ENCODE results near the gene RBMY1E.
"Not testable (repeated sequence)": the region's sequence is repeated elsewhere in the genome, so short reads cannot be mapped to it uniquely, and the experiment has no call there.

Gene RBMY1E

GRCh38 chrY:21917932-21918331 lies at the start of gene RBMY1E:
Gene RBMY1E (minus strand): TSS chrY:21918032. CDS start chrY:21916054, 1,978 bp downstream.
- H3K9ac ChIP-seq (ENCODE audit: low read depth, low read length); H3K4me1 ChIP-seq (ENCODE audit: insufficient read depth, low read length); H3K4me3 ChIP-seq (ENCODE audit: low read length); H3K27ac ChIP-seq (ENCODE audit: low read length); H3K36me3 ChIP-seq (ENCODE audit: insufficient read depth, low read depth, low read length); H3K27me3 ChIP-seq (ENCODE audit: insufficient read depth, low read length); H3K9me3 ChIP-seq (ENCODE audit: insufficient read depth, low read depth, low read length): not testable (repeated sequence)

GRCh38 chrY:21894426-21894825 lies 23.4 kb downstream of the RBMY1E start, which contains the start of gene RBMY1D:
Gene RBMY1D (minus strand): TSS chrY:21894526. CDS start chrY:21892513, 2,013 bp downstream.
- not testable (repeated sequence) for H3K27me3 ChIP-seq (ENCODE audit: insufficient read depth, low read length); H3K4me1 ChIP-seq (ENCODE audit: insufficient read depth, low read length); H3K27ac ChIP-seq (ENCODE audit: low read length); H3K9me3 ChIP-seq (ENCODE audit: insufficient read depth, low read depth, low read length); H3K9ac ChIP-seq (ENCODE audit: low read depth, low read length); H3K36me3 ChIP-seq (ENCODE audit: insufficient read depth, low read depth, low read length); H3K4me3 ChIP-seq (ENCODE audit: low read length)

GRCh38 chrY:21869407-21870076 lies 48.3 kb downstream of the RBMY1E start:
- not testable (repeated sequence) for H3K9me3 ChIP-seq (ENCODE audit: insufficient read depth, low read depth, low read length); H3K4me3 ChIP-seq (ENCODE audit: low read length); H3K4me1 ChIP-seq (ENCODE audit: insufficient read depth, low read length); H3K27me3 ChIP-seq (ENCODE audit: insufficient read depth, low read length); H3K9ac ChIP-seq (ENCODE audit: low read depth, low read length); H3K27ac ChIP-seq (ENCODE audit: low read length); H3K36me3 ChIP-seq (ENCODE audit: insufficient read depth, low read depth, low read length)
